GM10847 (cell line): ENCODE data around the gene ZBTB7C.

Experiments
- POLR2A ChIP-seq: IDR thresholded peaks from 2 replicates; pipeline ENCODE4 v1.6.1; 2011; ENCODE audit not compliant: insufficient read length; ENCODE audit errors: extremely low read depth

The ZBTB7C gene

DNA sequence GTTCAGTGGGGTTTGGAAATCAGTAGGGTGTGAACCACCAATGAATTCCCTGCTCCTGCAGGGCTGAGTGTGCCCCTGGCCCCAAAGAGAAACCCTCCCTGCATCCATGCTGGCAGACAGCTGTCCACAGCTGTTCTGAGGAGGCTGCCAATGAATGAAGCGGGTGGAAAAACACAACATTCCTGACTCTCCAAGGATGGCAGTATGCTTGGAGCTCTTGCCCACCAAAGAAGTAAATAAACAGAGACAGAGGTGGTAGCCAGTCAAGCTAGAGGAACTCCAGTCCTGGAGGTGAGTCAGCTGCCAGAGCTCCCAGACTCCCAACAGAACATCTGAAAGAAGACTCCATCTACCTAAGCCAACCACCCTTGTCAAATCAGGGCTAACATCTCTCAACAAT, 6.2 kb downstream of the ZBTB7C start:
- TF ChIP-seq POLR2A, result no peak

DNA sequence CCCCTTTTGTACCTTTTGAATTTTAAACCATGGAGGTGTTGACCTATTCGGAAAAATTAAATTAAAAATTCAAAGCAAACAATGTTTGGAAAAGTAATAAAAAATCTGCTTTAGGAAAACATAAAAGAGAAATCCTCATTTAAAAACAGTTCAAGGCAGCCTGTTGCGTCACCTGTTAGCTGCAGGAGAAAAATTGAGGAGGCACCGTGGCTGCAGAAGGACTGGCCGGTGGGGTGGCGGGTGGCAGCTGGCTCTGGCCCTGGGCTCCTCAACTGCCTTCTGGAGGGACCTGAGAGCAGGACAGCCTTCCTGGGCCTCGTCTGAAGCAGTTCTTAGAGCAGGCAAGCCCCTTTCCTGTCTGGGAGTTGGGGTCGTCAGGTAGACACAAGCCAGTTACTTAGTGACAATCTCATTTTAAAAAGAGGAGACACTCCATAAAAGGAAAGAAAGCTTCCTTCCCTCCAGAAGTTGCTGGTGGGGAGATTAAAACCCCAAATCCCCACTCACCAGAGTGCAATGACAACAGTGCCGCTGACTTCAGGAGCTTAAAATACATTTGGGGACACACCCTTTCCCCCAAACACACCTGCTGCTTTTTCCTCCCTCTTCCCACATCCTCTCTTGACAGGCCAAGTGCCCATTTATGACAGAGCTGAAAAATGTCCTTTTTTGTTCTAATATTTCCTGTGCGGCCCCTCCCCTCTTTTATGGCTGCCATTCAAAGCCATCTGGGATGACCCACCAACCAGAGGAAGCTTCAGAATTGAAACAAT, 9.7 kb downstream of the ZBTB7C start:
- TF ChIP-seq POLR2A, result no peak

DNA sequence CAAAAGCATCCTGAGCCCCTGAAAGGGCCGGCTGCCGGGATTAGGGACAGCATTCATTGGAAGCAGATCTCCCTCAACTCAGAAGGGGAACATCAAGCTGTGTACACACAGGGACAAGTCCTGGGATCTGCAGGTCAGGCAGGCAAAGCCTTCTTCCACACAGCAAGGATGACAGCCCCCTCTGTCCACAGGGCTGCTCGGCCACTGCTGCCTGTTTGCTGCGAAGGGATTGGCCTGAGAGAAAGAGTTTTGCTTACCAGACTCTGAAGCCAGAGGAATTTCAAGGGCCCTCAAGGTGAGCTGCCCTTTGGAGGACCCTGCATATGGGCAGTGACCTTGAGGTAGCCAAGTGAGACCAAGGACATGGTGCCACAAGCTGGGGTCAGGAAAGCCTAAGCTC, 11.1 kb downstream of the ZBTB7C start:
- no peak for TF ChIP-seq POLR2A

DNA sequence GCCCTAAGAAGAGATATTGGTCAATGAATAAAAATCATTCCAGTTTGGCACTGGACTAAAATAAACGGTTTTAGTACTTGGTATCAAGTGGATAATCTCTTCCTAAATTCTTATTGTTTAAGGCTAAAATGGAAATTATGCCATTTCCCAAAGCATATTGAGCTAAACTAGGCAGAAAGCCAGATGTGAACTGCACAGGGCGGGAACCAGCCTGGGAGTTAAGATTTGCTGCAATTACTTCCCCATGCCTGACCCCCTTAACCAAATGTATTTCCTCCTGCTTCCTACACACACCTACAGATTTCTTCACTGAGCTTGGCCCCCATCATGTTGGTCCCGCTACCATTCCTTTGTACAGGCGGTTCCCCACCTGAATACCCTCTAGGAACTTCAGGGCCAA, 12.2 kb downstream of the ZBTB7C start:
- TF ChIP-seq POLR2A, result no peak

DNA sequence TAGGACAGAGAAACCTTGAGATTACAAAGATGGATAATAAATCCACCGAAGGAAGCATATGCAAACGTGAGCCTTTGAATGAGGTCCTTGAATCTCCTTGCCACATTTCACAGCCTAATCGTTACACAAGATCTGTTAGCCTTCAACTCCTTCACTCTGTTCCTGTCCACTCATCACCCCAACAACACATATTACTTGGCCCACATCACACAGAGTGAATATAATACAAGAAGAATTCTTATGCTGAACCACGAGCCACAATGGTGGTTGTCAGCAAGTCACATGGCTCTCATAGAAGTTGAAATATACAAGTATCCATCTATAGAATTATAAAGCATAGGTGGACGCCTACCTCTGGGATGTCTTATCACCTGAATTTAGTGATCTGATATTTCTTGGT, 12.6 kb downstream of the ZBTB7C start:
- no peak for TF ChIP-seq POLR2A

DNA sequence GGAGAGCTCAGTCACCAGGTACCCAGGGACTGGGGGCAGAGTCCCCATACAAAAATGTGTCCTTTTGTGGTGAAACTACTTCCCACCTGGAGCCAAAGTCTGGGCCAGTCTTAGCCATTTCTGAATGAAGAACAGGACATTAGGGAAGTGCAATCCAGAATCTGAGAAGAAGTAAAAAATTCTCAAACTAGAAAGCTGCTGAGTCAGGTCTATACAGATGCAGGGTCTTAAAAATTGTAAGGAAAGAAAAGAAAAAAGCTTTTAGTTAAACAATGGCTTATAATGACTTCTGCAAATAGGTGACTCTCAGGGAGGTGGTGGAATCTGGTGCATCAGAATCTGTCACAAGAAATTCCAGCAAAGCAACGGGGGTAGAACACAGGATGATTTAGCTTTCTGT, 13.5 kb downstream of the ZBTB7C start:
- TF ChIP-seq POLR2A, result no peak

DNA sequence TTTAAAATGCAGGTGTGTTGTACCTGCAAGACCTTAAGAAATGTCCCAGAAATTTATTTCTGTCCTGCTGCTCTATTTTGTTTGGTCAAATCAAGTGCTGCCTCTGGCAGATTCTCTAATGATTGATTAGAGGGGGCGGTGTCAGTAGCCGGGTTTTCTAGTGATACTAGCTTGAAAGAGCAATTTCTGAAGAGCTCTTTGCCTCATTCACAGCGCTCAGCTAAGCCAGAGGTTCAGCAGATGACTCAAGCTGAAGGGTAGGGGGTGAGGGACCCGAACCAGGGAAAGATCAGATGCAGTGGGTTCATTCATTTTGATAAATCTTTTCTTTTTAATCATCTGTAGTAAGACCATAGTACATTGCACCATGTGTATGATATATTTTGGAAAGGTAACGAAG, 15.0 kb downstream of the ZBTB7C start:
- TF ChIP-seq POLR2A, result no peak

DNA sequence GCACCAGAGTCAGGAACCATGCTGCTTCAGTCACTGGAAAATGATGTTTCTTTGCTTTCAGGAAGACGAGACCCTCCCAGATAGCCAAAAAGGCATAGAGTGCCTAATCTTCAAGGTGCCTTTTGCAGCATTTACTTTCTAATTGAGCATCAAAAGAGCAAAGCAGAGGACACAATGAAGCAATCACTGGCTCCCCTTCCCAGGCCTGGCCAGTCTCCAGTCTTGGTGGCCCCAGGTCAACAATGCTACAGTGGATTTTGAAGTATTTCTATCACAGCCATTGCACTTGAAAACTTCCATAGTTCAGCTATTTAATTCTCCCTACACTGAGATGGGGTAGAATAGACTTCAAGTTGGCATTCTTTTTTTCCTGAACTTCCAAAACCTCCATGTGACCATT, 15.4 kb downstream of the ZBTB7C start:
- TF ChIP-seq POLR2A, result no peak

DNA sequence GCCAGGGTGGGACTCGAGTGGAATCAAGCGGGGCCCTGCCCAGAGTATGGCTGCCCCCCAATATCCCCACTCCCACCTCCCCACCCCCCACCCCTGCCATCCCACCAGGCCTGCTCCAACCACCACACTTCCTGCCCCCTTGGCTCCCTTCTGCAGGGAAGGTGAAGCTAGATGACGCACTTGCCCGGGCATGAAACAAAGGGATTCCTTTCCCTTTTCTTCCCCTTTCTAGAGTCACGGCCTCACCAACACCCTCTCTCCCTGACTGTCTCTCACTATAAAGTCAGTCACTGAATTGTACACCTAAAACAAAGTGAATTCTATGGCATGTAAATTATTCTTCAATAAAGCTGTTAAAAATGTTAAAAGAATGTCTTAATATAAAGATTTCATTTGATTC, 16.0 kb downstream of the ZBTB7C start:
- no peak for TF ChIP-seq POLR2A

DNA sequence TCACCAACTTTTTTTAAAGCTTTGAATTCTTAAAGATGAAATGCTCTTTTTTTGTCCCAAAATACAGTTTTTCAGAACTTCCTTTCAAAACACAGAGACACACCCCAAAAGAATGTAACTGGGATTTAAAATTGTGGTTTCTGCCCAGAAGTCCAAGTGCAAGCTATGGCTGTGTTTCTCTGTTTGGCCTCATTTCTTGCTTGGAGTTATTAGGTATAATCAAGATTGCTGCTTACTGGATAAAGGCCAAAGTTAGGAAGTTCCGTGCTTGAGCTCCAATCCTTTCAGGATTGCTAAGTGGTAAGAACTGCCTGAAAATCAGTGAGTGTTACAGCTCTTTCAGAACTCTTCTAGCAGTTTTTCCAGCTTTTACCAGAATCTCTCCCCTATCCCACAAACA, 16.9 kb downstream of the ZBTB7C start:
- TF ChIP-seq POLR2A, result no peak

DNA sequence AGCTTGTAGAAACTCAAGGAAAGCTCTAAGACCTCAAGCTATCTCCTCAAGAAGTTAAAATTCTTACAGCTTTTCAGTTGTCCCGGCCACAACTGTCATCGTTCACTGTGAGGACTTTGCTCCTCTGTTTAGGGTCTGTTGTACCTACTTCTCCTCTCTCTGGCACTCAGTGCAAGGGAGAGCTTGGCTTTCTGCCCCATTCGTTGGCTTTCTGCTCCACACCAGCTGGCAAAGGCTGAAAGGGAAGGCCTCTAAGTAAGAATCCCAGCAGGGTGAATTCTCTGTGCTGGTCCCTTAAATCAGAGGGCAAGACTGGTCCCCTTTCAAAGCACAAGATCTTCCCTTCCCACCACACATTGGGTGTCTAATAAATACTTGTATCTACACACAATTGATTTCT, 17.3 kb downstream of the ZBTB7C start:
- TF ChIP-seq POLR2A, result no peak

DNA sequence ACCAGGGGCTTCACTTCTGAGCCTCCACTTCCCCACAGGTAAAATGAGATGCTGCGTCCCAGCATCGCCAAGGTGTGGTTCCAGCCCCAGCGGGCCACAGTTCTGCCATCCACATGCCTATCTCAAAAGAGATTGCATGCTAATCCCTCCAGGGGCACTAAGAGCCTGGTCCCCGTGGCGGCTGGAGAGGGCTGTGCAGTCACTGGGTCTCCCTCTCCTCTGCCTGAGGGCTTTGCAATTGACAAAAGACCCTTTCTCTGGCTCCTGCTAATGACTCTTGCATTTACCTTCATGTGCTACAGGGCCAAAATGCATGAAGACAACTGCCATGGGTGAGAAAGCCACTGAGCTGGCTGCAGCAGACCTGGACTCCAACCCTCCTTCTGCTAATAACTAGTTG, 18.5 kb downstream of the ZBTB7C start:
- TF ChIP-seq POLR2A, result no peak

DNA sequence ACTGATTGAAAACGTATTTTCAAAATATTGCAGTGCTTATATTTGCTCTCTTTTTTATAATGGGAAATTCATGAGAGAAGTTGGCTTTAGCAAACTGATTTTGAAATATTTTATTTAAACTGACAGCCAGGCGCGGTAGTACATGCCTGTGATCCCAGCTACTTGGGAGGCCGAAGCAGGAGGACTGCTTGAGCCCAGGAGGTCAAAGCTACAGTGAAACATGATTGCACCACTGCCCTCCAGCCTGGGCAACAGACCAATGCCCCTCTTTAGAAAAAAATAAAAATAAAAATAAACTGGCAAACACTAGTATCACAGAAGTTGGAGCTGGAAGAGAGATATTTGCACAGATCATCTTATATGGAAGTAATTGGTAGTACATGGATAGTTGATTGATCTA, 20.7 kb downstream of the ZBTB7C start:
- no peak for TF ChIP-seq POLR2A

DNA sequence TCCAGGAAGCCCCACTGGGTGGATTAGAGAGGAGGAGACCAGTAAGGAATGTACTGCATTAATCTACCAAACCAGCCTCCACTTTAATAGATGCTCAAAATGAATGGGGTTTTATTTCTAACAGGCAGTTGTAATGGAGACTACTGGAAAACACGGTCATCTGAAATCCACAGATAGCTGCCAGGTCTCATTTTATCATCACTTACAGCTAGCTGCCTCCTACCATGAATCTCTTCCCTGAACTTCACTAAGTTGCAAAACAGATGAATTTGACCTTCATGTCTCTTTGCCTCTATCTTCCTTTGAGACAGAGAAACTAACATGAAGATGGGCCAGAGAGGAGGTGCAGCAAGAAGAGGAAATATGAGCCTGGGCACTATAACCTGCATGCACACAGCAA, 21.9 kb downstream of the ZBTB7C start:
- no peak for TF ChIP-seq POLR2A

DNA sequence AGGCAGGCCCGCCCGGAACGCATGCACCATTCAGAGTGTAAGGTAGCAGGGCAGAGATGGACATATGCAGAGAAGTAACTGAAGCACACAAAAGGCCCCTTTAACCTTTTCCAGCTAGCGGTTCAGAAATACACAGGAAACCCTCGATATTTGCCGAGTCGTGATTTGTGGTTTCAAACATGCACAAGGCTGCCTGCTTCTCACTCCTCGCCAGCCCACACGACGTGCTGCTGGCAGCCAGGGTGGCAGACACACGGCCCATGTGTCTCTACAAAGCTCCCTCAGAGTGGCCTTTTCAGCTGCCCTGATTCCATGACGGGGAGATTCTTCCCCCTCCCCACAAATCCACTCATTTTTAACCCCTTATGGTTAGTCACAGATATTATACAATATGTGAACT, 23.6 kb downstream of the ZBTB7C start:
- no peak for TF ChIP-seq POLR2A

DNA sequence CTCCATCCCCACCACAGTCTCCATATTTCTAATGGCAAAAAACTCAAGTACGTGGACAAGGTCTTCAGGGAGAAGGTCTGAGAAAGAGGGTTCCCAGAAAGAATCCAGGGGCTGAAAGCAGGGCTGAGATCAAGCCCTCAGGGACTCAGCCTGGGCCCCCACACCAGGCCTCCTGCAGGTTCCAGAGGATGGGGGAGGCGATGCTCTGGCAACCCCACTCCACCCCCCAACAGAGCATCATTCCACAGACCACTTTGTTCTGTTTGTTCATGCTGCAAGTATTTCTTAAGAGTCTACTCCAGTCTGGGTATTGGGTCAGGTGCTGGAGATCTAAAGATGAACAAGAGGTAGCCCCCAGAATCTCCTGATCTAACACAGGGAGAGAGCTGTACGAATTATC, 32.2 kb downstream of the ZBTB7C start:
- no peak for TF ChIP-seq POLR2A

DNA sequence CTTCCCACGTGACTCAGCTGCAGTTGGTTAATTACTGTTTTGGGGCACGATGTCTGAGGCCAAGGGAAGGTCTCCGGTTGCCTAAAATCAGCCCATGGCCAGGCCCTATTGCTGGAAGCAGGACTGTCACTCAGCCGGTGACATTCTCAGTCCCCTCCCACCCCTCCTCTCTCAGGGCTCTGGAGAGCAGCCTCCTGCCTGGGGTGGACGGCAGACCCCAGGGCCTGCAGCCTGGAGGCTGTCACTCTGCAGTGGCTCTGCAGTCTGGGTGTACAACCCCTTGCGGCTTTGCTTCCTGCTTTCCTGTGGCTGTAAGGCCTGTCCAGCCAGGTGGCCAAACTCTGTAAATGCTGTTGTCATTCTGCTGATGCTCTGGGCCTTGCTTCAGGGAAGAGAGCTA, 32.8 kb downstream of the ZBTB7C start:
- no peak for TF ChIP-seq POLR2A

DNA sequence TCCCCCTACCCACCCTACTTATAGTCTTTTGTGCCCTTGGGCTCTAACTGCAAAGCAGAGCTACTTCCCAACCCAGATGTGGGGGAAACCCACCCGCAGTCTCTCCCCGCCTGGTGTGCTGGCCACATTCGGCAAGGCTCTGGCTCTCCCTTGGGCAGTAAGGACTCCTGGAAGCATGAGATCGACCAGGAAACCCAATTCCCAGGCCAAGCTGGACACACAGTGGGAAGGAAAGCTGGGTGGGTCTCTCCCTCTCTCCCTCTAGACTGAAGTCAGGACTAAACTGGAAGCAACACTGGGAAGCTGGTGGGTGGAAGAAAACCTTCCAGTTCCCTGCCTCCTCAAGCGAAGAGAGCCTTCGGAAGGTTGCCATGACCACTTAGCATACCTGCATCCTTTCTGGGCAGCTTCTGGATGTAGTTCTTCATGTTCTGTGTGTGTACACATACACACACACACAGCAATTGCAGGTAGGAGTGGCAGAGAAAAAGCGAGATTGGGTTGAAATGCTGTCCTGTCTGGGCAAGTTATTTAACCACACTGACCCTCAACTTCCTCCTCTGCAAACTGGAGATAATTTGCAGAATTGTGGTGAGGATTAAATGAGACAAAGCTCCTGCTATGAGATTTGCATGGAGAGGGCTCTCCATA, 33.9 kb downstream of the ZBTB7C start:
- no peak for TF ChIP-seq POLR2A
